Upper lobe of left lung (tissue), 6 donors: ENCODE results near the gene E2F4. TPM values are rescaled to one million over a fixed set of nuclear protein-coding genes. Genes with fewer than 3 reads are reported as not detected.

Experiments
- ATAC-seq, 2 donors: fragments of 200-7000 bp; cut with Tn5 transposase; one replicate each; pipeline ENCODE4 v1.9.1; 2022; ENCODE audit warnings: mild to moderate bottlenecking in 2 of 2, moderate library complexity in 2 of 2; ENCODE audit not compliant: low FRiP score in 2 of 2
- DNase-seq, 2 donors: peaks; one replicate each; pipeline ENCODE4 v3.0.0-alpha.2; 2019 to 2020
- H3K27ac ChIP-seq, 4 donors: fragments of 200-600 bp; sonication (generic); one replicate each; pipeline ENCODE4 v1.5.1; 2016 to 2019
- H3K27me3 ChIP-seq, 4 donors: fragments of 200-600 bp; sonication (generic); one replicate each; pipeline ENCODE4 v1.5.1; 2017 to 2019
- H3K36me3 ChIP-seq, 4 donors: fragments of 200-600 bp; sonication (generic); one replicate each; pipeline ENCODE4 v1.5.1; 2016 to 2019
- H3K4me1 ChIP-seq, 4 donors: fragments of 200-600 bp; sonication (generic); one replicate each; pipeline ENCODE4 v1.5.1; 2018 to 2019
- H3K4me3 ChIP-seq, 4 donors: fragments of 200-600 bp; sonication (generic); one replicate each; pipeline ENCODE4 v1.5.1; 2017 to 2019; ENCODE audit warnings: mild to moderate bottlenecking in 2 of 4, moderate library complexity in 1 of 4
- H3K9me3 ChIP-seq, 4 donors: fragments of 200-600 bp; sonication (generic); one replicate each; pipeline ENCODE4 v1.5.1; 2018 to 2019
- EP300 ChIP-seq, 4 donors: sonication (generic); formaldehyde crosslinking; IDR thresholded peaks; one replicate each; pipeline ENCODE4 v1.5.1; 2017; ENCODE audit warnings: antibody characterized with exemption in 4 of 4, control low read depth in 2 of 4
- POLR2A ChIP-seq, 4 donors: fragments of 450-650 bp; IDR thresholded peaks; one replicate each; pipeline ENCODE4 v1.5.1; 2016 to 2017; ENCODE audit warnings: antibody characterized with exemption in 4 of 4, mild to moderate bottlenecking in 2 of 4
- POLR2AphosphoS5 ChIP-seq, 2 donors: sonication (generic); formaldehyde crosslinking; IDR thresholded peaks; one replicate each; pipeline ENCODE4 v1.5.1; 2017; ENCODE audit warnings: antibody characterized with exemption in 2 of 2
- WGBS, 2 donors: methylation state at CpG; one replicate each; pipeline ENCODE4 v1.1.5; 2017 to 2018; 5-methylcytosine and 5-hydroxymethylcytosine counted together
- total RNA-seq, 6 donors: library from RNA; depleted of rRNA in 4 of 6; stranded (reverse); fragments of >200 nt in 4 of 6; gene quantifications; one replicate each; pipeline versions ENCODE4 v1.1.0 to v1.2.1, GENCODE V29; 2016 to 2021
- TF ChIP-seq, protein P1 (sequence below), 6 experiments: fragments of 450-650 bp in 4 of 6; fragments of 200-600 bp in 2 of 6; sonication (generic) in 2 of 6; IDR thresholded peaks; one replicate each; pipeline ENCODE4 v1.5.1; 2016 to 2019; ENCODE audit warnings: antibody characterized with exemption in 6 of 6
- donor health status: DM: no; HTN: no; CAD: no; lungs with moderate emphysema.
- donor health status: DM: no; HTN: yes; CAD: no; lungs with severe emphysema.

E2F4 gene
- total RNA-seq, 6 donors from 2014 or later: 55.7 to 124 (median 85.4) TPM

DNA sequence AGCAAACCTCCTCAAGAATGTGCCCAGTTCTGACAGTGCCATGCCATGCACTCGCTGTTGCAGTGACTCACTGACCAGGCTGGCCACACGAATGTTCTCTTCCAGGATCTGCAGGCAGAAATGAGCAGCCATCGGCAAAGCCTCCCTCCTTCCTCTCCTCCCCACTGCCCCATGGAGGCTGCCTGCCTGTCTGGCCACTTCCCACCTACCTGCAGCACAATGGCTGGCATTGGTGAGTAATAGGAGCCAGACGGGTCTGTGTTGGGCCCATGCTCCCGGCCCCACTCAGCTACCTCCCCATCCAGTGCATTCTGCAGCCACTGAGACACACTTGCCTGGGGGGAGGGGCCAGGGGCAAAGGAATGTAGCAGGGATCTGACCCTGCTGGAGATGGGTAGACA, 5.4 kb upstream of the E2F4 start:
- ATAC-seq (no peak), DNase-seq (no peak)
- Histone ChIP-seq H3K4me1 (peaks cover 32 to 53% (median 39%) of the 10 kb centered on the region in 4 donors), H3K4me3 (no peak overlapping the region), H3K27ac (no peak overlapping the region), H3K36me3 (no peaks in the 10 kb centered on the region), H3K9me3 (no peaks in the 10 kb centered on the region), H3K27me3 (no peaks in the 10 kb centered on the region)
- TF ChIP-seq POLR2AphosphoS5 (IDR thresholded peaks at IDR 0.05) (no peak), POLR2A (IDR thresholded peaks at IDR 0.05) (no peak), EP300 (IDR thresholded peaks at IDR 0.05) (no peak)
- TF ChIP-seq, protein P1, sequence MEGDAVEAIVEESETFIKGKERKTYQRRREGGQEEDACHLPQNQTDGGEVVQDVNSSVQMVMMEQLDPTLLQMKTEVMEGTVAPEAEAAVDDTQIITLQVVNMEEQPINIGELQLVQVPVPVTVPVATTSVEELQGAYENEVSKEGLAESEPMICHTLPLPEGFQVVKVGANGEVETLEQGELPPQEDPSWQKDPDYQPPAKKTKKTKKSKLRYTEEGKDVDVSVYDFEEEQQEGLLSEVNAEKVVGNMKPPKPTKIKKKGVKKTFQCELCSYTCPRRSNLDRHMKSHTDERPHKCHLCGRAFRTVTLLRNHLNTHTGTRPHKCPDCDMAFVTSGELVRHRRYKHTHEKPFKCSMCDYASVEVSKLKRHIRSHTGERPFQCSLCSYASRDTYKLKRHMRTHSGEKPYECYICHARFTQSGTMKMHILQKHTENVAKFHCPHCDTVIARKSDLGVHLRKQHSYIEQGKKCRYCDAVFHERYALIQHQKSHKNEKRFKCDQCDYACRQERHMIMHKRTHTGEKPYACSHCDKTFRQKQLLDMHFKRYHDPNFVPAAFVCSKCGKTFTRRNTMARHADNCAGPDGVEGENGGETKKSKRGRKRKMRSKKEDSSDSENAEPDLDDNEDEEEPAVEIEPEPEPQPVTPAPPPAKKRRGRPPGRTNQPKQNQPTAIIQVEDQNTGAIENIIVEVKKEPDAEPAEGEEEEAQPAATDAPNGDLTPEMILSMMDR (IDR thresholded peaks at IDR 0.05): no peak
- WGBS, 2 donors: 48 to 86% methylated on average over 4 to 5 of the region's 5 CpGs

DNA sequence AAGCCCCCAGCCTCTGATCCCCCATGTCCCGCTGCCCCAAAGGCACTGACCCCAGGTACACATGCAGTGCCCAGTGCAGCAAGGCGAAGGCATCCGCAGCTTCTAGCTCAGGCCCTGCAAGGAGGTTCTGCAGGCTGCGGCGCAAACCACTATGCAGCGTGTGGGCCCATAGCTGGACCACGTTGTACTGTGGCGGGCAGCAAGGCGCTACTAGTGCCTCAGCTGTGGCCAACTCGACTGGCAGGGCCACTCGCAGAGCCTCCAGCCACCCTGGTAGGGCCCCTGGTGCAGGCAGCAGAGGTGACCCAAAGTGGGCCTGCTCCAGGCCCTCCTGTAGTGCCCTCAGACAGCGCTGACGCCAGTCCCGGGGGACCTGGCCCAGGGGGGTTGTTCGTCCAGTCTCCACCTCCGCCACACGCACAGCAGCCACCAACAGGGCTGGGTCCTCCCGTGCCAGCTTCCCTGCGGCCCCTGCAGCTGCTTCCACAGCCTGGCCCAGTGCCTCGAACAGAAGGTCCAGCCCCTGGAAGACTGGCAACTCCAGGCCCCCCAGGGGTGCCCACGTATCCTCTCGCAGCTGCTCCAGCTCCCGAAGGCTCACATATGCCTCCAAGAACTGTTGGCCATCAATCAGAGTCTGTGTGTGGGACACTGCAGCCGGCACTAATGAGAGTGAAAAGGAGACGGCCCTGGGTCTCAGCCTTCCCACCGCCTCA, 4.6 kb upstream of the E2F4 start:
- no peaks in the 10 kb centered on the region for H3K9me3 ChIP-seq
- no peak overlapping the region for H3K4me3 ChIP-seq
- peak in 1 of 2 donors; percentile 77 for DNase-seq
- 87 to 93% methylated on average over 6 to 24 of the region's 26 CpGs for WGBS, 2 donors
- no peak overlapping the region for H3K27ac ChIP-seq
- H3K36me3 ChIP-seq: no peaks in the 10 kb centered on the region
- no peaks in the 10 kb centered on the region for H3K27me3 ChIP-seq
- no peak for ATAC-seq
- TF ChIP-seq EP300 (IDR thresholded peaks at IDR 0.05): no peak
- TF ChIP-seq POLR2AphosphoS5 (IDR thresholded peaks at IDR 0.05): no peak
- TF ChIP-seq, protein P1 (IDR thresholded peaks at IDR 0.05): no peak
- no peak for TF ChIP-seq POLR2A (IDR thresholded peaks at IDR 0.05)
- H3K4me1 ChIP-seq: peaks cover 34 to 53% (median 41%) of the 10 kb centered on the region in 4 donors

DNA sequence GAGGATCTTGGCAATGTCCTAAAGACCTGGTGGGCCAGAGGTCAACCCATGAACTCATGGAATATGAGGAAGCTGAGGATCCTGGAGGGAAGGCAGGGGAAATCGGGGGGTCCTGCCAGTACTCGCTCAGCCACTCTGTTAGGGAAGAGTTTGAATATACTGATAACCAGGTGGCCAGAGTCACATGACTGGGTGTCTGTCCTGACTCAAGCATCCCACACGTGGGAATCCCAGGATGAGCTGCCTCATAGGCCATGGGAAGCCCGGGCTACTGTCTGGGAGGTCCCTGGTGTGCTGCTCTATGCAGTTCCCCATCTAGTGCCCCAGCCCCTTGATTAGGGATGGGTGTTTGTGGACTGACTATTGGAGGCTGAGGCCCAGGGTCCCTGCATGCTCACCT, 3.6 kb upstream of the E2F4 start:
- no peak overlapping the region for H3K27ac ChIP-seq
- no peaks in the 10 kb centered on the region for H3K9me3 ChIP-seq
- DNase-seq (no peak), ATAC-seq (no peak)
- H3K4me1 ChIP-seq: peaks cover 33 to 54% (median 42%) of the 10 kb centered on the region in 4 donors
- TF ChIP-seq, protein P1 (IDR thresholded peaks at IDR 0.05): no peak
- TF ChIP-seq POLR2AphosphoS5 (IDR thresholded peaks at IDR 0.05) (no peak), EP300 (IDR thresholded peaks at IDR 0.05) (no peak), POLR2A (IDR thresholded peaks at IDR 0.05) (no peak)
- H3K36me3 ChIP-seq: peaks cover 0 to 4% (median under 1%) of the 10 kb centered on the region in 4 donors
- 83 to 89% methylated on average over 3 to 4 of the region's 4 CpGs for WGBS, 2 donors
- H3K27me3 ChIP-seq: no peaks in the 10 kb centered on the region
- H3K4me3 ChIP-seq: no peak overlapping the region

DNA sequence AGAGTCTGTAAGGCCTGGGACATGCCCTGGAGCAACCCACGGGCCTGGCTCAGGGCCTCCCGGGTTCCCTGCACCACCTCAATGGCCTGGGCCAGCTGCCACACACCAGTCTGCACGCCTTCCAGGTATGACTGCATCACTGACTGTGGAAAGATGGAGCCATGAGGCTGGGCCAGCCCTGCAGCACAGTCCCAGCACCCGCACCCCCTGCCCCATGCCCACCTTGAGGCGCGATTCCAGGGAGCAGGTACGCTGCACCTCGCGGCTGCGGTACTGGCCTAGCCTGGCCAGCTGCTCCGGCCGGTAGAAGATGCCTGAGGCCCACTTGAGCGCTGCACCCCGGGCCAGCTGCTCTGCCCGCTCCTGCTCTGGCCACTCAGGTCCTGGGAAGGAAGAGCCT, 3.2 kb upstream of the E2F4 start:
- ATAC-seq (no peak), DNase-seq (peak in 1 of 2 donors; percentile 78)
- H3K4me3 ChIP-seq: peak overlapping the region in 1 of 4 donors; percentile 46

More for the DNA sequence above, 3.2 kb upstream of the E2F4 start:
- peaks cover 37 to 57% (median 45%) of the 10 kb centered on the region in 4 donors for H3K4me1 ChIP-seq
- no peaks in the 10 kb centered on the region for H3K9me3 ChIP-seq
- H3K36me3 ChIP-seq: peaks cover 0 to 8% (median 3%) of the 10 kb centered on the region in 4 donors
- WGBS, 2 donors: 81 to 89% methylated on average over 9 to 15 of the region's 15 CpGs
- H3K27me3 ChIP-seq: no peaks in the 10 kb centered on the region
- TF ChIP-seq, protein P1 (IDR thresholded peaks at IDR 0.05): no peak
- TF ChIP-seq EP300 (IDR thresholded peaks at IDR 0.05) (no peak), POLR2AphosphoS5 (IDR thresholded peaks at IDR 0.05) (no peak), POLR2A (IDR thresholded peaks at IDR 0.05) (no peak)
- peak overlapping the region in 2 of 4 donors; percentile 54 to 62 for H3K27ac ChIP-seq
